ENCODE data around the gene SYPL1.
A peak's percentile ranks its signal among the peaks of the same experiment; 100 is the strongest.

The SYPL1 gene

GRCh38 chr7:106041140-106041717 is 70.9 kb downstream of the SYPL1 start:
- DNase-seq (ENCODE audit: low read depth): peak; percentile 42
- no peak overlapping the region for H3K4me3 ChIP-seq (replicated peaks; ENCODE audit: low read depth, low read length)
- TF ChIP-seq CTCF (IDR thresholded peaks at IDR 0.05; ENCODE audit: low read length, missing control alignments): peak; percentile 73

Measured in fibroblast of pulmonary artery (primary cell).